Measurements from ENCODE around the gene DDIT3.

DDIT3 gene

DNA sequence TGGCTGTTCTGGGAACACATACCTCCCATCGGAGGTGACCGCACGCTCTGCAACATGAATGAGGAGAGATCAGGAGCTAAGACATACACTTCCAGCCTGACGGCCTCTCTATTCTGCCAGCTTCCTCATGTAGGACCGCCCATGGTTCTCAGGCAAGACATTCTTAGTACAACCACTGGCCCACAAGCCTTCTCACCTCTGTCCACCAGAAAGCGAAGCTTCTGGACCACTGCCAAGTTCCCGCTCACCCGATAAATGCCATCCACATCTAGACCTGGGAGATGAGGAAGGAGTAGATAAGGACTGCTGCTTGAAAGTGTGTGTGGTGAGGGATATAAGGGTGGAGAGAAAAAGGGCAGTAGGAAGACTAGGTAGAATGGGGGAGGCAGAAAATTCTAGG, 45.9 kb downstream of the DDIT3 start:
- DNase-seq (ENCODE audit: extremely low spot score): no peak
- TF ChIP-seq, protein P1, sequence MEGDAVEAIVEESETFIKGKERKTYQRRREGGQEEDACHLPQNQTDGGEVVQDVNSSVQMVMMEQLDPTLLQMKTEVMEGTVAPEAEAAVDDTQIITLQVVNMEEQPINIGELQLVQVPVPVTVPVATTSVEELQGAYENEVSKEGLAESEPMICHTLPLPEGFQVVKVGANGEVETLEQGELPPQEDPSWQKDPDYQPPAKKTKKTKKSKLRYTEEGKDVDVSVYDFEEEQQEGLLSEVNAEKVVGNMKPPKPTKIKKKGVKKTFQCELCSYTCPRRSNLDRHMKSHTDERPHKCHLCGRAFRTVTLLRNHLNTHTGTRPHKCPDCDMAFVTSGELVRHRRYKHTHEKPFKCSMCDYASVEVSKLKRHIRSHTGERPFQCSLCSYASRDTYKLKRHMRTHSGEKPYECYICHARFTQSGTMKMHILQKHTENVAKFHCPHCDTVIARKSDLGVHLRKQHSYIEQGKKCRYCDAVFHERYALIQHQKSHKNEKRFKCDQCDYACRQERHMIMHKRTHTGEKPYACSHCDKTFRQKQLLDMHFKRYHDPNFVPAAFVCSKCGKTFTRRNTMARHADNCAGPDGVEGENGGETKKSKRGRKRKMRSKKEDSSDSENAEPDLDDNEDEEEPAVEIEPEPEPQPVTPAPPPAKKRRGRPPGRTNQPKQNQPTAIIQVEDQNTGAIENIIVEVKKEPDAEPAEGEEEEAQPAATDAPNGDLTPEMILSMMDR (IDR thresholded peaks at IDR 0.05; ENCODE audit: control extremely low read depth, extremely low read depth, low read depth, missing control alignments): no peak
- ChIA-PET CTCF (interaction anchor here (0.7 to 11.0 kb wide), 4 partner anchors 12 to 235 kb away, joined by 3 to 171 read pairs (median 38); partner anchors contain the start of genes GLI1 and INHBE), POLR2A (interaction anchor here (1.3 kb wide), 1 partner anchor 9 kb away, joined by 3 read pairs; no protein-coding TSS in a partner anchor)

DNA sequence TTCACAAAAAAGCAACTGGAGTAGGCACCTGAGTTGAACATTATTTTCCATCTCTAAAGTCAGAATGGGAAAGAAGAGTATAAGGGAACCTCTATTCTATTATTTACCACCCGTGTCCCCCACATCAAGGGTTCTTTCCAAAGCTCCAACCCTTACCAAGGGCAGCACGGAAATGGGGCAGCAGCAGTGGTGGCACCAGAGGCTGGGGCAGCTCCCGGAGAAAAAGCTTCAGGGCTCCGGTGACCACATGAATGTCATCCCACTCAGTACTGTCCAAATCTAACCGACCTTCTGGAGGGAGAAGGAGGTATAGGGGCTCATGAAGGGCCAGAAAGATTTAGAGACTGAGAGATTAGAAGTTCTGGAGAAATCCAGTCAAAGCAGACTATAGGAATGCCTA, 46.4 kb downstream of the DDIT3 start:
- TF ChIP-seq, protein P1 (IDR thresholded peaks at IDR 0.05; ENCODE audit: control extremely low read depth, extremely low read depth, low read depth, missing control alignments): no peak
- ChIA-PET CTCF (interaction anchor here (1.6 to 11.0 kb wide), 3 partner anchors 11 to 235 kb away, joined by 3 to 171 read pairs (median 72); partner anchors contain the start of genes GLI1 and INHBE), POLR2A (interaction anchor here (1.3 kb wide), 1 partner anchor 8 kb away, joined by 3 read pairs; no protein-coding TSS in a partner anchor)
- DNase-seq (ENCODE audit: extremely low spot score): no peak

DNA sequence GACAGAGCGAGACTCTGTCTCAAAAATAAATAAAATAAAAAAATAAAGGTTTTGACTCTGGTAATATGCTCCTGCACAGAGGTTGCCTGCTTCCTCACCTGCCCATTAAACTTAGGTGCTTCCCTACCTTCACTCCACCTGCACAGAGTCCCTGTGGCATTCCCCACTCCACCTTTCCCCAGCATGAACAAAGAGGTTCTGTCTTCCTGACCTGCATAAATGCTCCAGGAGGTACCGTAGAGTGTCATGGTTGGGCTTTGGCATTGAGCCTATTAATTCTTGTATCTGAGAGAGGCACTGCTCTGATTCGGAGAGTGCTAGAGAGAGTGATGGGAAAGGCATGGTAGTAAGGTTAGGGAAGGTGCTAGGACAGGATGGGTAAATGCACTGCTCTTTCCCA, 46.9 kb downstream of the DDIT3 start:
- POLR2A ChIA-PET: no interaction called here
- CTCF ChIA-PET: interaction anchor here (10.6 to 11.0 kb wide), 2 partner anchors 11 to 19 kb away, joined by 72 to 171 read pairs; partner anchors contain the start of genes GLI1 and INHBE
- TF ChIP-seq, protein P1 (IDR thresholded peaks at IDR 0.05; ENCODE audit: control extremely low read depth, extremely low read depth, low read depth, missing control alignments): no peak
- DNase-seq (ENCODE audit: extremely low spot score): no peak

DNA sequence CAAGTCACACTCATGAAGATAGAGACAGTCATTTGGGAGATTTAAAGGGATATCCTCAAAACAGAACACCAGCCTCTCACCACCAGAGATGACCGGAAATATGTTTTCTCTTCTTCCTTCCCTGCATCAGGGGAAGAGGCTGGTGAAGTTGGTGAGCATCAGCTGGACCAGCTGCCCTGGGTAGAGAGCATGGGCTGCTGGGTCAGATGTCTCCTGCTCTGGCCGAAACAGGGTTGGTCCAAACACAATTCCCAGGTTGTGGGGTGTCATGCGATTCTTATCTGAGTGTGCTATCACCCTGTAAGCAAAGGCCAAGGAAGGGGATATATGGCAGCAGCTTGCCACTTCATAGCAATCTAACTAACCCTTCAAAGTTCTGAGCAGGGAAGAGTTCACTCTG, 47.9 kb downstream of the DDIT3 start:
- DNase-seq (ENCODE audit: extremely low spot score): no peak
- ChIA-PET CTCF (interaction anchor here (1.2 to 4.2 kb wide), 4 partner anchors 10 to 229 kb away, joined by 3 to 20 read pairs (median 4); partner anchors contain the start of gene GLI1), POLR2A (no interaction called here)
- TF ChIP-seq, protein P1 (IDR thresholded peaks at IDR 0.05; ENCODE audit: control extremely low read depth, extremely low read depth, low read depth, missing control alignments): no peak

DNA sequence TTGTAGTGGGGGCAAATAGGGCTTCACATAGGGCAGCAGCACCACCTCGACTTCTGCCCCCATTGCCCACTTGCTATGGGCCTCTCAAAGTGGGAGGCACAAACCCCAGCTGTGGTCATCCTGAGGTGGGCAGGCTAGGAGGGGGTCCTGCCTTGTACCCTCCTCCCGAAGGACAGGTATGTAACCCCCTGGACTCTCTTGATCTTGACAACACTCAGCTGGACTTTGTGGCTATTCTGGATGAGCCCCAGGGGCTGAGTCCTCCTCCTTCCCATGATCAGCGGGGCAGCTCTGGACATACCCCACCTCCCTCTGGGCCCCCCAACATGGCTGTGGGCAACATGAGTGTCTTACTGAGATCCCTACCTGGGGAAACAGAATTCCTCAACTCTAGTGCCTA, 48.7 kb downstream of the DDIT3 start:
- POLR2A ChIA-PET: no interaction called here
- TF ChIP-seq, protein P1 (IDR thresholded peaks at IDR 0.05; ENCODE audit: control extremely low read depth, extremely low read depth, low read depth, missing control alignments): no peak
- CTCF ChIA-PET: interaction anchor here (1.2 to 4.2 kb wide), 4 partner anchors 9 to 228 kb away, joined by 3 to 20 read pairs (median 4); partner anchors contain the start of gene GLI1
- DNase-seq (ENCODE audit: extremely low spot score): no peak

DNA sequence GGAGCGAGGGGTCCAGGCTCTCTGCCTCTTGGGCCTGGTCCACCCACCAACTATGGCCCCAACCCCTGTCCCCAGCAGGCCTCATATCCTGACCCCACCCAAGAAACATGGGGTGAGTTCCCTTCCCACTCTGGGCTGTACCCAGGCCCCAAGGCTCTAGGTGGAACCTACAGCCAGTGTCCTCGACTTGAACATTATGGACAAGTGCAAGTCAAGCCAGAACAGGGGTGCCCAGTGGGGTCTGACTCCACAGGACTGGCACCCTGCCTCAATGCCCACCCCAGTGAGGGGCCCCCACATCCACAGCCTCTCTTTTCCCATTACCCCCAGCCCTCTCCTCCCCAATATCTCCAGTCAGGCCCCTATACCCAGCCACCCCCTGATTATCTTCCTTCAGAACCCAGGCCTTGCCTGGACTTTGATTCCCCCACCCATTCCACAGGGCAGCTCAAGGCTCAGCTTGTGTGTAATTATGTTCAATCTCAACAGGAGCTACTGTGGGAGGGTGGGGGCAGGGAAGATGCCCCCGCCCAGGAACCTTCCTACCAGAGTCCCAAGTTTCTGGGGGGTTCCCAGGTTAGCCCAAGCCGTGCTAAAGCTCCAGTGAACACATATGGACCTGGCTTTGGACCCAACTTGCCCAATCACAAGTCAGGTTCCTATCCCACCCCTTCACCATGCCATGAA, 49.2 kb downstream of the DDIT3 start:
- POLR2A ChIA-PET: no interaction called here
- no peak for DNase-seq (ENCODE audit: extremely low spot score)
- TF ChIP-seq, protein P1 (IDR thresholded peaks at IDR 0.05; ENCODE audit: control extremely low read depth, extremely low read depth, low read depth, missing control alignments): no peak
- CTCF ChIA-PET: interaction anchor here (1.2 to 4.2 kb wide), 2 partner anchors 12 to 228 kb away, joined by 3 to 20 read pairs; partner anchors contain the start of gene GLI1

Data from GM10248 (cell line).